ENCODE results near the gene TNFSF13. TPM values are rescaled to one million over a fixed set of nuclear protein-coding genes. Genes with fewer than 3 reads are reported as not detected.

The TNFSF13 gene
- polyA plus RNA-seq, 6 donors from 2014 or later: 32.2 to 43.1 (median 38.5) TPM

GRCh38 chr17:7582396-7583252, 24.1 kb downstream of the TNFSF13 start:
- Mint-ChIP-seq H3K9me3 (no peaks in the 10 kb centered on the region), H3K27me3 (no peaks in the 10 kb centered on the region), H3K27ac (peak overlapping the region in 5 of 6 donors; percentile 47 to 98 (median 88)), H3K36me3 (peaks cover 4 to 8% of the 10 kb centered on the region in 2 donors), H3K4me1 (peaks cover 51 to 77% (median 58%) of the 10 kb centered on the region in 3 donors), H3K4me3 (peak overlapping the region; percentile 70 to 100 (median 94))
- ATAC-seq (ENCODE audit: low read depth in 2 of 2) (no peak), DNase-seq (no peak)

DNA sequence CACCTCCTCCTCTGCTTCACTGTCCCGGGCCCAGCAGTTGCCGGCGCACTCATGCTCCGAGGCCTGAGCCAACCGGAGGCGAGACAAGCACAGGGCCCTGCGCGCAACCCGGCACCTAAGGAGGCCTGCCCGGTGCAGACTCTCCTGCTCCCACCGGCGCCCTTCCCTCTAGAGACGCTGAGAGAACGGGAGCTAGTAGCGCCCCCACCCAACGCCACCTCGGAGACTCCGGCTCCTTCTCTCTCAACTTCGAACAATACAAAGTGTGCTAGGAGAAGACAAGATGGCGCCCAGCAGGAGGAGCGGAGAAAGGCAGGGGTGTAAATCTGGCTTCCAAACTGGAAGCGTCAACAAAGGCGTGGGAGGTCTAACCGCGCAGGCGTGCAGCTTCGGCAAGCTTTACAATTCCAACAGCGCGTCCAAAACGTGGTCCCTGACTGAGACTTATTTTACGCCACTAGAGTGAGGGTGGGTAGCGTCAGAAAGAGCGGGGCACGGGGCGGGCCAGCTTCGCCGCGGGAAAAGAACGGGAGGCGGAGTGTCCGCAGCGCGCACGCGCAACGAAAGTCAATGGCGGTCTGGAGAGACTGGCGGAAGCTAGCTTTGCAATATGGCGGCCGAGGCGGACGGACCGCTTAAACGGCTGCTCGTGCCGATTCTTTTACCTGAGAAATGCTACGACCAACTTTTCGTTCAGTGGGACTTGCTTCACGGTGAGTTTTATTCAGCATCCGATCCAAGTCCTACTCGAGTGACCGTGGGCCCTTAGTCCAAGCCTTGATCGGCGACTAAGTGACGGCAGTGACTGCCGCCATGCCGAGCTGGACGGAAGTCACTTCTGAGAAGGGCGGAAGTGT, 24.9 kb downstream of the TNFSF13 start, which contains the start of gene MPDU1:
Gene MPDU1, plus strand, starts transcription at position 600 of the 857 bp plus-strand sequence. Its CDS starts 11 bp downstream, at position 611.
- H3K27ac Mint-ChIP-seq: peak within 1 kb of the TSS; percentile 98 to 100 (median 100)
- H3K4me3 Mint-ChIP-seq: peak within 1 kb of the TSS; percentile 93 to 100 (median 99)
- DNase-seq (peak; percentile 94), ATAC-seq (ENCODE audit: low read depth in 2 of 2) (peak; percentile 81 to 82)
- peaks cover 0 to 14% of the 10 kb centered on the region in 2 donors for H3K36me3 Mint-ChIP-seq
- H3K9me3 Mint-ChIP-seq: no peaks in the 10 kb centered on the region
- H3K4me1 Mint-ChIP-seq: peaks cover 56 to 71% (median 56%) of the 10 kb centered on the region in 3 donors
- H3K27me3 Mint-ChIP-seq: no peaks in the 10 kb centered on the region

DNA sequence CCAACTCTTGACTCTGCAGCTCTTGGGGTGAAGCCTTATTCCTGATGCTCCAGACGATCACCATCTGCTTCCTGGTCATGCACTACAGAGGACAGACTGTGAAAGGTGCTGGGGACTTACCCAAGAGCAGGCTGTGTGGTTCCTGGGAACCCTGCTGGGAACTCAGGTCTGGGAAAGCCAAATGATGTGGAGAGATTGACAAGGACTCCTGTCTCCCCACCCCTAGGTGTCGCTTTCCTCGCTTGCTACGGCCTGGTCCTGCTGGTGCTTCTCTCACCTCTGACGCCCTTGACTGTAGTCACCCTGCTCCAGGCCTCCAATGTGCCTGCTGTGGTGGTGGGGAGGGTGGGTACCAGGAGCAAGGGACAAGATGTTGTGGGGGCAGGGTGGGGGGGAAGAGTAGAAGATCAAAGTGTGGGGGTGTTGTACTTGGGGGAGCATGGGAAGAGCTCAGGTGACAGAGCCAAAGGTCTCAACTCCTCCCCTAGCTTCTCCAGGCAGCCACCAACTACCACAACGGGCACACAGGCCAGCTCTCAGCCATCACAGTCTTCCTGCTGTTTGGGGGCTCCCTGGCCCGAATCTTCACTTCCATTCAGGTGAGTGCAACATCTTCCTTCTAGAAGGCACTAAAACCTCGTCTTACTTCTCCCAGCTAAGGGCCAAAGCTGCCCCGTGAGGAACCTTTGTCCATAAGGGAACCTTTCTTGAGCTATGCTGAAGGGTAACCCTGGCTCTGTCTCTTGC, 28.3 kb downstream of the TNFSF13 start:
- no peak for DNase-seq
- peak overlapping the region in 2 of 8 donors; percentile 47 to 67 for H3K4me3 Mint-ChIP-seq
- H3K27me3 Mint-ChIP-seq: no peaks in the 10 kb centered on the region
- H3K4me1 Mint-ChIP-seq: peaks cover 24 to 39% (median 25%) of the 10 kb centered on the region in 3 donors
- no peaks in the 10 kb centered on the region for H3K9me3 Mint-ChIP-seq
- H3K27ac Mint-ChIP-seq: no peak overlapping the region
- peaks cover 0 to 14% of the 10 kb centered on the region in 2 donors for H3K36me3 Mint-ChIP-seq
- ATAC-seq (ENCODE audit: low read depth in 2 of 2): no peak

- H3K27me3 Mint-ChIP-seq: no peaks in the 10 kb centered on the region
- H3K4me1 Mint-ChIP-seq: peaks cover 16 to 32% (median 21%) of the 10 kb centered on the region in 3 donors
- DNase-seq (no peak), ATAC-seq (ENCODE audit: low read depth in 2 of 2) (no peak)
- peaks cover 5 to 19% of the 10 kb centered on the region in 2 donors for H3K36me3 Mint-ChIP-seq
- peak overlapping the region in 3 of 8 donors; percentile 47 to 67 (median 52) for H3K4me3 Mint-ChIP-seq
- H3K9me3 Mint-ChIP-seq: no peaks in the 10 kb centered on the region
- no peak overlapping the region for H3K27ac Mint-ChIP-seq
Observed at GRCh38 chr17:7587420-7588151, 29.0 kb downstream of the TNFSF13 start.

GRCh38 chr17:7588553-7589203, 30.1 kb downstream of the TNFSF13 start:
- DNase-seq (no peak), ATAC-seq (ENCODE audit: low read depth in 2 of 2) (no peak)
- H3K27ac Mint-ChIP-seq: peak overlapping the region in 2 of 6 donors; percentile 63 to 71

DNA sequence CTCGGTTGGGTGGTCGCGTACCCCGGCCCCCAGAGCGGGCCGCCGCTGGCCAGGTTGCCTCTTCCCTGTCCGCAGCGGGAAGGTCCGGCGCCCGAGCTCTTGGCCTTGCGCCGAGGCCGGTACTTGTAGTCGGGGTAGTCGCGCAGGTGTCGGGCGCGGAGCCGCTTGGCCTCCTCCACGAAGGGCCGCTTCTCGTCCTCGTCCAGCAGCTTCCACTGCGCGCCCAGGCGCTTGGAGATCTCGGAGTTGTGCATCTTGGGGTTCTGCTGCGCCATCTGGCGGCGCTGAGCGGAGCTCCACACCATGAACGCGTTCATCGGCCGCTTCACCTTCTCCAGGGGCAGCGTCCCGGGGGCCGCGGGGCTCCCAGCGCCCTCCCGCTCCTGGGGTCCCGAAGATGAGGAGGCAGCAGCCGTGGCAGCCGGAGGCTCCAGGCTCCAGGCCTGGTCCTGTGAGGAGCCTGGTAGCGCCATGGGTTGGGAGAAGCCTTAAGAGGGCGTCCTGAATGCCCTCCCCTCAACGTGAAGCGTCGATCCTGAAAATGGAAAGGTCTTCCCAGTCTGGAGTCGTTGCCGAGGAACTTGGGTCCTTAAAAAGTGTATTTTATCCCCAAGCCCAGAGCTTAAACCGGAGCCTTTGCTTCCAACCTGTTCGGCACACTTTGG, 30.8 kb downstream of the TNFSF13 start:
- Mint-ChIP-seq H3K9me3 (no peaks in the 10 kb centered on the region), H3K27ac (no peak overlapping the region), H3K4me3 (peak overlapping the region in 2 of 8 donors; percentile 24 to 66), H3K4me1 (peaks cover 13 to 19% (median 19%) of the 10 kb centered on the region in 3 donors), H3K36me3 (peaks cover 11 to 28% of the 10 kb centered on the region in 2 donors), H3K27me3 (no peaks in the 10 kb centered on the region)
- DNase-seq (peak; percentile 58), ATAC-seq (ENCODE audit: low read depth in 2 of 2) (peak; percentile 93 to 97)

More at GRCh38 chr17:7588553-7589203, 30.1 kb downstream of the TNFSF13 start:
- Mint-ChIP-seq H3K9me3 (no peaks in the 10 kb centered on the region), H3K4me3 (no peak overlapping the region), H3K36me3 (peaks cover 5 to 28% of the 10 kb centered on the region in 2 donors), H3K27me3 (no peaks in the 10 kb centered on the region), H3K4me1 (peaks cover 15 to 25% (median 25%) of the 10 kb centered on the region in 3 donors)

DNA sequence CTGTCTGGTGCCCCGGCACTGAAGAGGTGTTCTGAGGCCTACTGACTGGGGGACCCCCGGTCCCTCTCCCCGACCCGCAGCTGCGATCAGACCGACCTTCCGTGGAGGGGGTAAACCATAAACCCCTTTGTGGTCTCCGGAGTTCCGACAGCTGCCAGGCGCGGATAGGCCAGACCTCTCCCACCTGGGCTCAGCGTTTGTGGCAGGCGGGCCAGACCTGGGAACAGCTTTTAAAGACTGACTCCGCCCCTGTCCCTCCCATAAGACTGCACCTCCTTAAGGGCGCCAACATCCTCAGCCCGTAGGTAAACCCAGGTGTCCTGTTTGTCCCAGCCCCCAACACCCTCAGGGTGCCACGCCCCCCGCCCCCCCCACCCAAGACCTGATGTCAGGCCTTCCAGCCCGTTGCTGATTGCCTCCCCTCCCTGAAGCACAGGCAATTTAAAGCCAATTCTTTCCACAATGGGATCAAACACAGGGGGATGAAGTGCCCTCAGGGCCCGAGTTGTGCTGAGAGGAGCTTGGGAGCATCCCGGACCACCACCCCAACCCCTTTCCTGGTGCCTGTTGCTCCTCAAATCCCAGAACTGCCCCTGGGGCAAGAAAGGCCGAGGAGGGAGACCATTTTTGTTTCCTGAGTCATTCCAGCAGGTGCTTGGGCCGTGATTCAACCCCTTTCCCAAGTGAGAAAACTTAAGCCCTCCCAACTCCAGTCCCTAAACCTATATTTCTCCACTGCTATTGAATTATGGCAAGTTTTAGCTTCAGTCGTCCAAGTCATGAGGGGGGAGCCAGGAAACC, 31.5 kb downstream of the TNFSF13 start, which contains the start of gene SOX15:
Gene SOX15, minus strand, starts transcription at position 204 of the 801 bp plus-strand sequence. CDS start 418 bp downstream, outside the sequence.
- Mint-ChIP-seq H3K27me3 (no peaks in the 10 kb centered on the region), H3K9me3 (no peaks in the 10 kb centered on the region), H3K4me1 (peaks cover 6 to 14% (median 11%) of the 10 kb centered on the region in 3 donors), H3K27ac (peak within 1 kb of the TSS in 1 of 6 donors; percentile 26), H3K36me3 (peaks cover 13 to 30% of the 10 kb centered on the region in 2 donors), H3K4me3 (peak within 1 kb of the TSS in 2 of 8 donors; percentile 24 to 66)
- DNase-seq (no peak), ATAC-seq (ENCODE audit: low read depth in 2 of 2) (no peak)

DNA sequence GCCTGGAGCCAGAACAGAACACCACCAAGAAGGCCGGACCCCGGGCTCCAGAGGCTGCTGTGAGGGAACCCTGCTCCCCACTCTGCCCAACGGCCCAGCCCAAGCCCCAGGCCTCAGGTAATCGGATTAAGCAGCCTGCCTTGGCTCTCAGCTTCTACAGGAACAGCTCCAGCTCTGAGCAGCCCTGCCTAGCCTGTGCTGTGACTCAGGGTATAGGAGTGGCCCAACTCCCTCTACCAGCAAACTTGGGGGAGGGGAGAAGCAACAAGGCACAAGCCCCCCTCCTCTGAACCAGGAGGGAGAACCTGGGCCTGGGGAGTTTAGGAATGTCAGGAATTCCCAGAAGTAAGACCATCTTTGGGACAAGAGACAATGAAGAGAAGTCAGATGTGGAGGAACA, 32.2 kb downstream of the TNFSF13 start:
- Mint-ChIP-seq H3K27me3 (no peaks in the 10 kb centered on the region), H3K36me3 (peaks cover 13 to 30% of the 10 kb centered on the region in 2 donors), H3K9me3 (no peaks in the 10 kb centered on the region), H3K4me1 (peaks cover 5 to 10% (median 6%) of the 10 kb centered on the region in 3 donors), H3K4me3 (no peak overlapping the region), H3K27ac (no peak overlapping the region)
- ATAC-seq (ENCODE audit: low read depth in 2 of 2) (no peak), DNase-seq (no peak)

DNA sequence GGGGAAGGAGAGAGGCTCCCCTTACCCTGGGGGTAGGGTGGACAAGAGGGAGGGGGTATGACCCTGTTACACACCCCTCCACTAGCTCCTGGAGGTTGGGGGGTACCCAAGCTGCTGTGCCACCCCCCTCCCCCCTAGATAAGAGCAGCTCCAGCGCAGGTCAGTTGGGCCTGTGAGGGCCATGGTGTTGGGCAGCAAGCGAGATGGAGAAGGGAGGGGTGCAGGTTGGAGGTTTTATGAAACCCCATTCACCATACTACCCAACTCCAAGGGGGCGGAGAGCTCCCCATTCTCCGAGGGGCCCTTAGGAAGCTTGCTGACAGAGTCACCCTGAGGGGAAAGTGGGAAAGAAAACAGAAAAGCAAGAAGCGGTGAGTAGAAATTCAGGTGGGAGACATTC, 33.0 kb downstream of the TNFSF13 start:
- H3K36me3 Mint-ChIP-seq: peaks cover 13 to 30% of the 10 kb centered on the region in 2 donors
- no peaks in the 10 kb centered on the region for H3K27me3 Mint-ChIP-seq
- H3K9me3 Mint-ChIP-seq: no peaks in the 10 kb centered on the region
- no peak for ATAC-seq (ENCODE audit: low read depth in 2 of 2)
- H3K27ac Mint-ChIP-seq: no peak overlapping the region
- H3K4me1 Mint-ChIP-seq: peaks cover 2 to 9% (median 6%) of the 10 kb centered on the region in 3 donors
- no peak for DNase-seq
- no peak overlapping the region for H3K4me3 Mint-ChIP-seq

- no peaks in the 10 kb centered on the region for H3K9me3 Mint-ChIP-seq
- H3K27ac Mint-ChIP-seq: peak overlapping the region in 1 of 6 donors; percentile 28
- no peak for DNase-seq
- no peaks in the 10 kb centered on the region for H3K27me3 Mint-ChIP-seq
- ATAC-seq (ENCODE audit: low read depth in 2 of 2): no peak
- peaks cover 13 to 30% of the 10 kb centered on the region in 2 donors for H3K36me3 Mint-ChIP-seq
- peaks cover 2 to 9% (median 6%) of the 10 kb centered on the region in 3 donors for H3K4me1 Mint-ChIP-seq
- H3K4me3 Mint-ChIP-seq: no peak overlapping the region
Observed at GRCh38 chr17:7592422-7593021, 34.0 kb downstream of the TNFSF13 start.

Measured in naive B cell (primary cell).